ENCODE results near the gene TMEM63B. TPM values are rescaled to one million over a fixed set of nuclear protein-coding genes. Genes with fewer than 3 reads are reported as not detected.

Gene TMEM63B
- total RNA-seq, 4 donors from 2014 or later = 11.3 to 32.0 (median 23.9) TPM

GRCh38 chr6:44129841-44130322 is 2.5 kb downstream of the TMEM63B start:
- no peak overlapping the region for H3K4me3 ChIP-seq
- WGBS, 2 donors (ENCODE audit: low coverage in 1 of 2) = 61 to 82% methylated on average over 2 of the region's 2 CpGs
- TF ChIP-seq CTCF (IDR thresholded peaks at IDR 0.05) (no peak), POLR2AphosphoS5 (IDR thresholded peaks at IDR 0.05) (no peak), POLR2A (IDR thresholded peaks at IDR 0.05) (no peak), EP300 (IDR thresholded peaks at IDR 0.05) (no peak)
- no peaks in the 10 kb centered on the region for H3K27me3 ChIP-seq
- no peaks in the 10 kb centered on the region for H3K9me3 ChIP-seq
- H3K4me1 ChIP-seq = peaks cover 0 to 55% (median 29%) of the 10 kb centered on the region in 3 donors
- H3K27ac ChIP-seq = no peak overlapping the region
- no peak for ATAC-seq
- H3K36me3 ChIP-seq = peaks cover 0 to 6% of the 10 kb centered on the region in 2 donors

GRCh38 chr6:44131892-44132291 is 4.5 kb downstream of the TMEM63B start:
- ATAC-seq = no peak
- 60% methylated on average over 1 of the region's 2 CpGs; no CpG with 5 or more reads in 1 of the 2 donors for WGBS, 2 donors (ENCODE audit: low coverage in 1 of 2)

GRCh38 chr6:44132476-44132875 is 5.1 kb downstream of the TMEM63B start:
- H3K27ac ChIP-seq = peak overlapping the region in 2 of 4 donors; percentile 48 to 69
- H3K27me3 ChIP-seq = no peaks in the 10 kb centered on the region
- peaks cover 0 to 37% (median 17%) of the 10 kb centered on the region in 3 donors for H3K4me1 ChIP-seq
- no peak for ATAC-seq
- H3K4me3 ChIP-seq = no peak overlapping the region
- no peak for TF ChIP-seq EP300 (IDR thresholded peaks at IDR 0.05)
- TF ChIP-seq POLR2AphosphoS5 (IDR thresholded peaks at IDR 0.05) = no peak
- TF ChIP-seq CTCF (IDR thresholded peaks at IDR 0.05) = no peak
- TF ChIP-seq POLR2A (IDR thresholded peaks at IDR 0.05) = no peak
- 71 to 89% methylated on average over 3 to 4 of the region's 4 CpGs for WGBS, 2 donors (ENCODE audit: low coverage in 1 of 2)
- H3K36me3 ChIP-seq = peaks cover 0 to 32% of the 10 kb centered on the region in 2 donors
- no peaks in the 10 kb centered on the region for H3K9me3 ChIP-seq

More at GRCh38 chr6:44131892-44132291, 4.5 kb downstream of the TMEM63B start:
- Histone ChIP-seq H3K4me1 (peaks cover 0 to 37% (median 17%) of the 10 kb centered on the region in 3 donors), H3K4me3 (no peak overlapping the region), H3K27me3 (no peaks in the 10 kb centered on the region), H3K27ac (peak overlapping the region in 1 of 4 donors; percentile 69), H3K9me3 (no peaks in the 10 kb centered on the region), H3K36me3 (peaks cover 0 to 26% of the 10 kb centered on the region in 2 donors)
- TF ChIP-seq POLR2A (IDR thresholded peaks at IDR 0.05) = no peak
- TF ChIP-seq POLR2AphosphoS5 (IDR thresholded peaks at IDR 0.05) = no peak
- TF ChIP-seq EP300 (IDR thresholded peaks at IDR 0.05) = no peak
- TF ChIP-seq CTCF (IDR thresholded peaks at IDR 0.05) = no peak

GRCh38 chr6:44133003-44133931 is 5.9 kb downstream of the TMEM63B start:
- no peak for TF ChIP-seq POLR2AphosphoS5 (IDR thresholded peaks at IDR 0.05)
- TF ChIP-seq POLR2A (IDR thresholded peaks at IDR 0.05) = no peak
- no peak for TF ChIP-seq EP300 (IDR thresholded peaks at IDR 0.05)
- TF ChIP-seq CTCF (IDR thresholded peaks at IDR 0.05) = no peak
- Histone ChIP-seq H3K9me3 (no peaks in the 10 kb centered on the region), H3K27ac (peak overlapping the region in 3 of 4 donors; percentile 48 to 69 (median 69)), H3K4me3 (peak overlapping the region in 1 of 2 donors; percentile 33), H3K36me3 (peaks cover 0 to 40% of the 10 kb centered on the region in 2 donors), H3K27me3 (no peaks in the 10 kb centered on the region), H3K4me1 (peaks cover 0 to 32% (median 16%) of the 10 kb centered on the region in 3 donors)
- WGBS, 2 donors (ENCODE audit: low coverage in 1 of 2) = 14 to 80% methylated on average over 1 of the region's 9 CpGs
- peak; percentile 87 for ATAC-seq
